ENCODE results near the gene MALRD1.

- no peak for TF ChIP-seq CTBP1 (IDR thresholded peaks at IDR 0.05; ENCODE audit: borderline replicate concordance)
- no peak for TF ChIP-seq FOXK2 (IDR thresholded peaks at IDR 0.05)
- no peak for TF ChIP-seq PKNOX1 (IDR thresholded peaks at IDR 0.05)
- TF ChIP-seq FOXA1 (IDR thresholded peaks at IDR 0.05) = no peak
- no peak for TF ChIP-seq TARDBP (IDR thresholded peaks at IDR 0.05)
- TF ChIP-seq FOXM1 (IDR thresholded peaks at IDR 0.05; ENCODE audit: borderline replicate concordance) = no peak
These were observed 563.2 kb downstream of the MALRD1 start for GRCh38 chr10:19611775-19612174.

Data from HEK293T (cell line).